HG02571 (cell line): ENCODE measurements around the gene ZNF90.
"Not testable (repeated sequence)": the region's sequence is repeated elsewhere in the genome, so short reads cannot be mapped to it uniquely, and the experiment has no call there.

Experiments used
- ATAC-seq: cut with Tn5 transposase; IDR thresholded peaks from one replicate; pipeline ENCODE4 v1.9.1; 2021; ENCODE audit warnings: mild to moderate bottlenecking, moderate library complexity; ENCODE audit not compliant: unreplicated experiment

Gene ZNF90

GRCh38 chr19:20077791-20078463 is at the start of gene ZNF90:
TSS of gene ZNF90 (plus strand) at chr19:20078000. CDS start at chr19:20078133, 133 bp downstream.
- peak; percentile 88 for ATAC-seq

- ATAC-seq, result no peak
These were observed 49.2 kb upstream of the ZNF90 start for GRCh38 chr19:20028611-20029010.

- ATAC-seq, result no peak
These were observed 41.9 kb upstream of the ZNF90 start for GRCh38 chr19:20035935-20036334.

GRCh38 chr19:20038358-20039202 is 39.2 kb upstream of the ZNF90 start:
- peak; percentile 16 for ATAC-seq

- ATAC-seq, result peak; percentile 99
These were observed 38.5 kb upstream of the ZNF90 start, which contains the start of gene ZNF682 for GRCh38 chr19:20039203-20039723. TSS of gene ZNF682 (minus strand) at chr19:20039505. CDS start at chr19:20039345, 160 bp downstream.

GRCh38 chr19:20044663-20045062 is 33.1 kb upstream of the ZNF90 start:
- ATAC-seq, result no peak

- not testable (repeated sequence) for ATAC-seq
These were observed 32.1 kb upstream of the ZNF90 start for GRCh38 chr19:20045742-20046141.

- peak; percentile 90 for ATAC-seq
These were observed 25.7 kb upstream of the ZNF90 start for GRCh38 chr19:20051841-20052768.

GRCh38 chr19:20058738-20059137 is 19.1 kb upstream of the ZNF90 start:
- ATAC-seq, result not testable (repeated sequence)

- no peak for ATAC-seq
These were observed 17.5 kb upstream of the ZNF90 start for GRCh38 chr19:20060282-20060681.

GRCh38 chr19:20066861-20067260 is 10.9 kb upstream of the ZNF90 start:
- no peak for ATAC-seq

GRCh38 chr19:20067943-20068342 is 9.9 kb upstream of the ZNF90 start:
- ATAC-seq, result no peak

- ATAC-seq, result not testable (repeated sequence)
These were observed 9.2 kb upstream of the ZNF90 start for GRCh38 chr19:20068559-20068958.

- no peak for ATAC-seq
These were observed 7.1 kb upstream of the ZNF90 start for GRCh38 chr19:20070691-20071090.

- no peak for ATAC-seq
These were observed 4.9 kb upstream of the ZNF90 start for GRCh38 chr19:20072936-20073335.

- ATAC-seq, result peak; percentile 37
These were observed 806 bp downstream of the ZNF90 start for GRCh38 chr19:20078581-20079031.

- ATAC-seq, result no peak
These were observed 1.7 kb downstream of the ZNF90 start for GRCh38 chr19:20079476-20079875.

GRCh38 chr19:20080656-20081055 is 2.9 kb downstream of the ZNF90 start:
- ATAC-seq, result no peak

- ATAC-seq, result not testable (repeated sequence)
These were observed 4.5 kb downstream of the ZNF90 start for GRCh38 chr19:20082232-20082833.

- ATAC-seq, result not testable (repeated sequence)
These were observed 5.1 kb downstream of the ZNF90 start for GRCh38 chr19:20082876-20083275.
